NCI-H2171 (cell line): ENCODE results near the gene PIP4P1.
"Not testable (repeated sequence)": the region's sequence is repeated elsewhere in the genome, so short reads cannot be mapped to it uniquely, and the experiment has no call there.

Source experiments
- DNase-seq: peaks from one replicate; lab custom pipeline; 2025; lab: John Stamatoyannopoulos, UW

The PIP4P1 gene

DNA sequence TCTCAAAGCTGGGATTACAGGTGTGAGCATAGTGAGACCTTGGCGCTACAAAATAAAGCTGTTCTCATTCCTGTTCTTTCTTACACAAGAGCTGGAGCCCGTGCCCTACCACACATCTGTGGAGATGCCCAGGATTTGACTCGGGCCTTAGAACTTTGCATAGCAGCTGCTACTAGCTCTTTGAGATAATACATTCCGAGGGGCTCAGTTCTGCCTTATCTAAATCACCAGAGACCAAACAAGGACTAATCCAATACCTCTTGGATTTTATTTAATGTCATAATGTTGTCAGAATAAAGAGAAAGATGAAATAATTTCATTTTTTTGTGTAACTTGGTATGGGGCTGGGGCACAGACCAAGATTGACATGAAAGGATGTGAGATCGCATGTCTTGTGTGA lies 15.5 kb upstream of the PIP4P1 start:
- DNase-seq: no peak

DNA sequence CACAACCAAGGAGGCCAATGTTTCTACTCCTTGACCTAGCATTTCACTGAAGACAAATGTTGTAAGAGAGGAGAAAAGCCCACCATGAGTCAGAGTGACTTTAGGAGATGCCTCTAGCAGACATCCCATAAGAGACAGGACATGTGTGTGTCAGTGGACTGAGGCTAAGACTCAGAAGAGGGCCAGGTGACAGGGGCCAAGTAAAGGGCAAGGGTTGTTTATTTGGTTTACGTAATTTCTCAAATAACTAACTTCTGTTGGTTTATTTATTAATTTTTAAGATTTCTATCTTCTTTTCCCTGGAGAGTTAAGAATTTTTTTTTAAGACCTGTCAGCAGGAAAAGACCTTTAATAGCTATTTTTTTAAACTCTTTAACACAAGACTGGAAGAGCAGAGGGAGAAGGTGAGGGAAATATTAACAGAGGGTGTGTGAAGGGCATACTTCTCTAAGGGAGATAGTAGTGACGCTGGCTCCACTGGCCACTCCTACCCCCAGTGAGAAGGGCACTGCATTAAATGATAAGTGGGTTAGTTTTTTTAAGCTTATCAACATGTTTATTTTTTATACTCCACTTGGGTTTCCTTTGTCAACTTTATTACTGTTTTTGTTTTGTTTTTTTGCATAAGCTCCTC lies 11.4 kb upstream of the PIP4P1 start:
- no peak for DNase-seq

DNA sequence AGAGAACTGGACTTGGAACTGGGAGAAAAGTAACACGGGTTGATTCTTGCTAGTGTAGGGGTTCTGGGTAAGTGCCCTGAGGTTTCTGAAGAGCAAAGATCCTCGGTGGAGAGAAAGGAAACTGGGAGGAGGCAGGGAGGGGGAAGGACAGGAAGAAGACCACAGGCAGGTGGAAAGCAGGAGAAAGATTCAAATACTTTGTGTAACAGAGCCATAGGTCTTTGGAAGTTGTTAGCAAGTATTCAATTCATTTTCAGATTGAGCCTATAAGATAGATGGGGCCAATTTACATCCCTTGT lies 9.3 kb upstream of the PIP4P1 start:
- DNase-seq: no peak

DNA sequence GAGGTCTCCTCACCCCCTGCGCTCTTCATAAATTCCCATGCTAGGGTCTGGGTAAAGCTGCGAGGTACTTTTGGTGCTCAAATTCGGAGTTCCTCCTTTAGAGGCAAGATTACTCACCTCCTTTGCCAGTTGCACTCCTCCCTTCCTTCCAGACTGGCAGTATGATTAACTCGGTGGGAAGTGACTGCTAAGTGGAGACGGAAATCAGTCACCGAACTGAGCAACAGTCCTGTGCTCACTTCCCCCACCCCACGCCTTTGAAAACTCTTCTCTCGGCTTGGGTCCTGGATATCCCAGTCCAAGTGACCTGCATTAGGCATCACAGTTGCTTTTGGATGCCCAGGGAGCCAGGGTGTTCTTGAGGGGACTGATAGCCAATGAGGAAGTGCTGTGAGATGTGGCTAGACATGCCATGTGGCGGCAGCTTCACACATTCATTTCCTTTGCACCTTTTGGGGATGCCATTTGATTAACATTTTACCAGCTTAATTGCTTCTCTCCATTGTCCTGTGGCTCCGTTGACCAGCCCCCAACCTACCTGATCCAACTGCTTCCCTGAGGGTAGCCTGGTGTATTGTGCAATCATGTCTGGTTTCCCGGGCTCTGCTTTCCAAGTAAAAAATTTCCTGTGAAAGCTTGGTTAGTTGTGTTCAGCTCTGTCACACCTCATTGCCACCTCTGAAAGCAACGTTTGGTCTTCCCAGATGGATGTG lies 8.8 kb upstream of the PIP4P1 start:
- DNase-seq: peak; percentile 50

DNA sequence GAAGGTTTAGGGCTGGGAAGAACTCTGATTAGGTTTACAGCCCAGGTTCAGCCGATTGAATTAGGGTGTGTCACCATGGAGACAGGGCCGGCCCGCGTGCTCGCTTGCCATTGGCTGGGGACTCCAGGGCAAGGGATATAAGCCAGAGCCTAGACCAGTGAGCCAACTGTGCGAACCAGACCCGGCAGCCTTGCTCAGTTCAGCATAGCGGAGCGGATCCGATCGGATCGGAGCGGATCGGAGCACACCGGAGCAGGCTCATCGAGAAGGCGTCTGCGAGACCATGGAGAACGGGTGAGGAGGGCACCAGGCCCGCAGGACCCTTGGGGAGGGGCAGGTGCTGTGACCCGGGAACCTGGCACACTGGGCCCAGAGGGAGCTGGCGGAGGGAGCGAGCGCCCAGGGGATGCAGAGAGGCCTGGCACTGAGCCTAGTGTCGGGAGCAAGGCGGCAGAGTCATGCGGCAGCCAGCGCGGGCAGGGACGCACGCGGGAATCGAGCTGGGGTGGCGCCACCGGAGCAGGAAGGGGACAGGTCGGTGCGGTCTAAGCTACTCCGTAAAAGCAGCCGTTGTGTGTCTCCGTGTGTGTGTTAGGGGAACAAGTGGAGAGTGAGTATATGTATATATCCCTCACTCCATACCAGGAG lies 8.1 kb upstream of the PIP4P1 start, which contains the start of gene PNP:
TSS of gene PNP (plus strand) at position 165 of the 648 bp plus-strand sequence. CDS start at position 284, 119 bp downstream.
- peak; percentile 98 for DNase-seq

DNA sequence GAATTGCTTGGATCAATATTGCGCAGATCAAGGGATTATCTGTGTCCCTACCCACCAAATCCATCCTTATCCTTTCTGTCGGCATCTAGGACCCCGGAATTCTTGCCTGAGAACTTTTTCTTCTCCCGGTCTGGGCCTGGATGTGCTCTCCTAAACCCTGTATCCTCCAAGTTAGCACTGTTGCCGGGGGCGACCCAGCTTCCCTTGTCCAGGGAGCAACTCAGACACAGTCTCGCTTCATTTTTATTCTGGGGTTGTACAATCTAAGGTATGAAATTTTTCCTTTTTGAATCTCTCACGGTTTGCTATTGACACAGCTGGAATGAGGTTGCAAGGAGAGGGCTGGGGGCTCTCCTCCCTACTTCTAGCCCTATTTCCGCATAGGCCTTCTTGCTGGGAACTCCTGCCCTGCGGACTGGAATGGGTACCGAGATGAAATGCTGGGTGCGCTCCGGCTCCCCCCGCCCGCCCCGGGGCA lies 7.6 kb upstream of the PIP4P1 start:
- no peak for DNase-seq

DNA sequence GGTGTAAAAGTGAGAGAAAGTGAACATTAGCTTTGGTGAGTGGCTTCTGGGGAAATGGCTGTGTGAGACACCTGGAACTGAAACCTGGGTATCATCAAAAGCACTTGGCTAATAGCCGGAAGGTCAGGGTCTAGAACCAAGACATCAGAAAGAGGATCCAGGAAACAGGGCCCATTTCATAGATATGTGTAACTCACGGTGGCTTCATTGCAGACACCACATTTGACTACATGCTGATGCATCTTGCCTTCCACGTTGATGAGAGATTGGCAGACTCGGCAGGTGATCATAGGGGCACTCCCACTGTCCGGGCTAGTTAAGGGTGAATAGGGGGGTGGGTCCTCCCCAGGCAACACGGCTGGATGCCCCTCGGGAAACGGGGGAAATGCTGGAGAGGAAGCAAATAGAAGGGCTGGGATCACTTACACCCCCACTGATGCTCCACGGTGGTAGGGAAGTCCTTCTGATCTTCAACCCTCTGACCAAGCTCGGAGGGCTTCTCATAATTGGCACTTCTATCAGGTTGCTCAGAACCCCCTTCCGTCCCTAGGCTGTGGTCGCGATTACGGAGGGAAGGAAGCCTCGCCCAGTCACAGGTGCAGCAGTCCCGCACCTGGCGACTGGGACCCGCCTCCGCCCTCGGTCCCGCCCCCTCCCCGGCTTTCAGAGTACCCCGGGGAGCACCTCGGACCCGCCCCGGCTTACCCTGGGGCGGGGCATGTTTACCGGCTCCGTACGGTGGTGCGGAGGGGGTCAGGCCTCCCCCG lies 593 bp downstream of the PIP4P1 start:
- peak; percentile 77 for DNase-seq

DNA sequence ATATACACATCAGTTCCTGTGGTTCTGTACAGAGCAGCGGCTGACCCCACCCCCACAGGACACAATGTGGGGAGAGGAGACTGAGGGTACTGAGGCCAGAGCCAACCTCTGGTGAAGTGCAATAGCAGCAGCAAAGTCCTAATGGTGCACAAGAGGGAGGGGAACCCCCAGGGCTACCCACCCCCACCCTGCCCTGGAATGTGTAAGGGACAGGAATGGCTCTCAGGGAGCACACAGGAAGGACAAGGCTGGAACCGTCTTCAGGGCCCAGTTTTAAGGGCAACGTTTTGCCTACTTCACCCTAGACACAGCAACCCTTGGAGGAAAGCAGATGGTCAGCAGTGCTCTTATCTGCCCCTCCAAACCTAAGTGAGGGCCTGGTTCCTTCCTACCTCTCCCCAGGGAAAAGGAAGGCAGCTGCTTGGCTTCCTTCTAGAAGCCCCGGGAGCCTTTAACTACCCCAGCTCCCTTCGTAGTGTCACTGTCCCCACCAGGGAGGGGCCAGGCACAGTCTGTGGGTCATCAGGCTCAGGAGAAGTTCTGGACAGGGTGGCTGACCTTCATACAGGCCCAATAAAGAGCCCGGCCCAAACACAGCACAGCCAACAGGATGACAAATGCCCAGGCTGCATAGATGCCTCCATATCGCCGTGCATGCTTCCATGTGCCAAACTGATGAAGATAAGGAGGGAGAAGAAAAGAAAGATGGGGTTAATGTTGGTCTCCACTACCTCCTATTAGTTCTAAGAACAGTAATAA lies 3.0 kb downstream of the PIP4P1 start:
- no peak for DNase-seq

DNA sequence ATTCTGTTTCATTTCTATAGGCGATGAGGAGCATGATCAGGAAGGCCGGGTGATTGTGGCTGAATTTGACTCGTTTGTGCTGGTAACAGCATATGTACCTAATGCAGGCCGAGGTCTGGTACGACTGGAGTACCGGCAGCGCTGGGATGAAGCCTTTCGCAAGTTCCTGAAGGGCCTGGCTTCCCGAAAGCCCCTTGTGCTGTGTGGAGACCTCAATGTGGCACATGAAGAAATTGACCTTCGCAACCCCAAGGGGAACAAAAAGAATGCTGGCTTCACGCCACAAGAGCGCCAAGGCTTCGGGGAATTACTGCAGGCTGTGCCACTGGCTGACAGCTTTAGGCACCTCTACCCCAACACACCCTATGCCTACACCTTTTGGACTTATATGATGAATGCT lies 4.3 kb downstream of the PIP4P1 start:
- no peak for DNase-seq

DNA sequence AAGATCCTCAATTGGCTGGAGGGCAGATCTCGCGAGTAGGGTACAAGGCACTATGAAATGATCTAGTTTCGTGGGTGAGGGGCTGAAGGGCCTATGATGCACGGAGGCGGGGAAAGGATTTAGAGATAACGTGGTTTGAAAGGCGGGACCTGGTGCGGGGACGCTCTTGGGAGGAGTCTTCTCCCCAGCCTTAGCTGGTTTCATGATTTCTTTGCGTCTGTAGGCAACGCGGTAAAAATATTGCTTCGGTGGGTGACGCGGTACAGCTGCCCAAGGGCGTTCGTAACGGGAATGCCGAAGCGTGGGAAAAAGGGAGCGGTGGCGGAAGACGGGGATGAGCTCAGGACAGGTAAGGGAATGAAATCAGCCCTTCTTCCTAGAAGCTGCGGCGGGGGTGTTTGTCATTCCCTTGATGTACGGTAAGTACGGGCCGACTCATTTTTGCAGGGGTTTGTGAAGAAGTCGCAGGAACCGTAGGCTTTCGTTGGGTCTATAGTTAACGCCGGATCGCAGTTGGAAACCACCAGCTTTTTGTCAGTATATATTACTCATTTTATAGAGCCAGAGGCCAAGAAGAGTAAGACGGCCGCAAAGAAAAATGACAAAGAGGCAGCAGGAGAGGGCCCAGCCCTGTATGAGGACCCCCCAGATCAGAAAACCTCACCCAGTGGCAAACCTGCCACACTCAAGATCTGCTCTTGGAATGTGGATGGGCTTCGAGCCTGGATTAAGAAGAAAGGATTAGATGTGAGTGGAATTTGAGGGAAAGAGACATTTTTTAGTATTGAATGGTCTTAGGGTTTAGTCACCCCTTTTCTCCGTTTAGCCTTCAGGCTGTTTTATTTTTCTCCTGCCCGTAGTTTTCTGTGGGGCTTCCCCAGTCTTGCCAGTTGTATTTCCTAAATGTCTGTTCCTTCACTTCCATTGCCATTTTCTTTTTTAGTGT lies 5.6 kb downstream of the PIP4P1 start:
- DNase-seq: peak; percentile 99

DNA sequence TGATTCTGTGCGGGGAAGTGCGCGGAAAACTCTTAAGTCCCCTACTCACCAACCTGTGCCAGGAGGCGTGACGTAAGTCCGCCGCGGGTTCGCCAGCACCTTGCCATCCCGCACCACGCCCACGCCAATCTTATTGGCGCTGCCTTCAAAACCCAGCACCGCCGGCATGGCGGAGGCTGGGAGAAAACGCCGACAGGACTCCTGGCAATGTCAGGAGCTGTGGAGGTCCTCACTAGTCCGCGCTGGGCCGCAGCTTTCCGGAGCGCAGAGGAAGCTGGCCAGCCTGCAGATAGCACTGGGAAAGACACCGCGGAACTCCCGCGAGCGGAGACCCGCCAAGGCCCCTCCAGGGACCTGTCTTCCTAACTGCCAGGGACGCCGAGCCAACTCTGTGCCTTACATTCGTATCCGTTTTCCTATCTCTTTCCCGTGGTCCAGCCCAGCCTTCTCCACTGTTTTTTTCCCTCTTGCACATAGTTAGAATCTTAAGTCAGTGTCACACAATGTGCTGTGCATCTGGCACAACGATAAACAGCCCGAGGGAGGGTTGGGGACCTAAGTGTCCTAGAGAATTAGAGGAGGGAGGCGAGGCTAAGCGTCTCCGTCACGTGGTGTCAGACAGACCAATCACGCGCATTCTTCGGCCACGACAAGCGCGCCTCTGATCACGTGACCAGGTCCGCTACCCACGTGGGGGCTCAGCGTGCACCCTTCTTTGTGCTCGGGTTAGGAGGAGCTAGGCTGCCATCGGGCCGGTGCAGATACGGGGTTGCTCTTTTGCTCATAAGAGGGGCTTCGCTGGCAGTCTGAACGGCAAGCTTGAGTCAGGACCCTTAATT lies 6.5 kb downstream of the PIP4P1 start, which contains the start of the genes APEX1 and OSGEP:
TSS of gene APEX1 (plus strand) at position 711 of the 839 bp plus-strand sequence. CDS start 420 bp downstream, outside the sequence.
TSS of gene OSGEP (minus strand) at position 297 of the 839 bp plus-strand sequence. CDS start at position 168, 129 bp downstream.
- peak; percentile 100 for DNase-seq

DNA sequence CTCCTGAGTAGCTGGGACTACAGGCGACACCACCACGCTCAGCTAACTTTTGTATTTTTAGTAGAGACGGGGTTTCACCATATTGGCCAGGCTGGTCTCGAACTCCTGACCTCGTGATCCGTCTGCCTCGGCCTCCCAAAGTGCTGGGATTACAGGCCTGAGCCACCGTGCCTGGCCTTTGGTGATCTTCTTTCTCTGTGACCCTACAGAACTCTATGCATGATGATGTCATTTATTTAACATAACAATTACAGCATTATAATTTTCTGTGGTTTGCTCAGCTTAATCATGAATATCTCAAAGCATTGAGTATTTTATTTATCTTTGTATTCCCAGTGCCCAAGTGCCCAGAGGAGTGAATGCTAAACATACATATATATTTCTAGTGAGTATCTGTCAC lies 8.4 kb downstream of the PIP4P1 start:
- not testable (repeated sequence) for DNase-seq

DNA sequence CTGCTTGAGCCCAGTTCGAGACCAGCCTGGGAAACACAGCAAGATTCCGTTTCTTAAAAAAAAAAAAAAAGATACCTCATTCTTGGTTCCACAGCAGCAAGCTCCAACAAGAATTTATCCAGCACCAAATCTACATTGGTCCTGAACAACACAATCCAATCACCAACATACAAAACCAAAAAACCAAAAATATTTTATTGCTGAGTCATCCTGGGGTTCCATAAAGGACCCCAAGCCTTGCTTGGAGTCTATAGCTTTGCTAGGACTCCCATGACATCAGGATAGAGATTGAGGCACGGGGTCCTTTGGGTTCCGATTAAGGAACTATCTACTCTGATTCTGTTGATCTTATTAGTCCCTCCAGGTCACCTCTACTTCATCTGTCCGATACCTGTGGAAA lies 14.3 kb downstream of the PIP4P1 start:
- no peak for DNase-seq

DNA sequence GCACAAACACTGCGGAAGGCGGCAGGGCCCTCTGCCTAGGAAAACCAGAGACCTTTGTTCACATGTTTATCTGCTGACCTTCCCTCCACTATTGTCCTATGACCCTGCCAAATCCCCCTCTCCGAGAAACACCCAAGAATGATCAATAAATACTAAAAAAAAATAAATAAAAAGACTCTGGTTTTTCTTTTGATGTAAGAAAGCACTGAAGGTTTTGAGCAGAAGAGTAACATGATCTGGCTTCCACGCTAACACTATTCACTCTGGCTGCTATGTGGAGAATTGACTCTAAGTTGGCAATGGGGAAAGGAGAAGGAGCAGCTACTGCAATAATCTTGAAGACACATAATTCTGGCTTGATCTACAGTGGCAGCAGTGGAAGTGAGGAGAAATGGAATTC lies 17.6 kb downstream of the PIP4P1 start:
- DNase-seq: not testable (repeated sequence)

DNA sequence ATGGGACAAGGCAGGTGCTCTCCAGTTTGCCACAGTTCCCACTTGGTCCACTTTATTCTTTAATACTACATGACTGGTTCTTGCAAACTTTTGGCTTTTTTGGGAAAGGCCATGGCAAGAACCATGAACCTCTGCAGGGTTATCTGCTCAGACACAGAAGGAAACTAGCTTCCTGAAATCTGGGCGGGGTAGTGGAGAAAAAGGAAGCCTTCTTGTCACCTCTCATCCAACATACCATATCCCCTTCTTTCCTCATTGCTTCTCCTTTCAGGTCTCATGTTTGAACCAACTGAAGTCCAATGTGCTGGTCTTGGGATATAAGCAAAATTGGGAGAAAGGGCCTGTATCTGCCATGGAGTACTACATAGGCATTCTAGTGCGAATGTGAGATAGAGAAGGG lies 19.8 kb downstream of the PIP4P1 start:
- DNase-seq: no peak

DNA sequence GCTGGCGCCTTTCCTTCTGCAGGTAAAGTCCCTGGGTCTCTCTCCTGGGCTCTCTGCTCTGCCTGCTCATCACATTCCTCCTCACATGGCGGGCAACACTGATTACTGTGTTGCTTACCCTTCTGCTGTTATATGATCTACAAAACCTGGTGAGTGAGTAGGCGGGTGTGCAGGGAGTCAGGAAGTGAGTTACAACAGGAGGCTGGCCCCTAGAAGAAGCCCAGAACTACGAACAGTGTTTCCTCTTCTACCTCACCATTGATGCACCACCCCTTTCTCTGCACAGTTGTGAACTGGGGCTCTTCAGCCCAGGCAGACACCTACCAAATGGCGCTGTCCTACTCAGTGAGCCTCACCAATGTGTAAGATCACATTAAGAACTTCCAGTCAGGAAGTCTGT lies 20.4 kb downstream of the PIP4P1 start:
- DNase-seq: no peak

DNA sequence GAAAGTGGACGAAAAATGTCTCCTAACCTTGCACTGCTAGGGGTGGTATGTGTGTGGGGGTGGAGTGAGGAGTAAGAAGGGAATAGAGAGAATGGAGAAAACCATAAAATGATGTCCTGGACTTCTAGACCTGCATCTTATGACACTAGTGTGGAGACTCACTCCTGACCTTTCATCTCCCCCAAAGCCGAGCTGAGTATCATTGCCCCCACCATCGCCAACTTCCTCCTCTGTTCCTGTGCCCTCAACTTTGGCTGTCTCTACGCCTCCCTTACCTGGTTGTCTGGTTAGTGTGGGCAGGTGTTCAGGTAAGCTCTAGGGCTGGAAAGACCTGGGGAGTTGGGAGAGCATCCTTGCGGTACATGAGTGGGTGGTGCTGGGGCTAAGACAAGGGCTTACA lies 20.8 kb downstream of the PIP4P1 start:
- no peak for DNase-seq

DNA sequence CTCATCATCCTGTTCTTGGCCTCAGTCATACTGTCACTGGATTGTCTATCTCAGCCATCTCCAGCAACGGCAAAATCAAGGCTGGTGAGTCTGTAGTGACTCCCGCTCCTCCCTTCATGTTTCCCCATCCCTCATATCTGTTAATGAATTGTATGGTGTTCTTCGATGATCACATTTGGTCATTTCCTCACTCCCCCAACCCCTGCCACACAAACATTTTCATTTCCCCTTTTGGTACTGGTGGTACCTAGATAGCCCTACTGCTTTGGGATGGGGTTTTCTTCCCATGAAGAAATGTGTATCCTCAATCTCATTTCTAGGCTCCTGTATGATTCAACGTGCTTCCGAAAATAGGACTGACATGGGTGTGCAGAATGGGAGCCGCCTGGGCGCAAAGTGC lies 22.6 kb downstream of the PIP4P1 start:
- no peak for DNase-seq

DNA sequence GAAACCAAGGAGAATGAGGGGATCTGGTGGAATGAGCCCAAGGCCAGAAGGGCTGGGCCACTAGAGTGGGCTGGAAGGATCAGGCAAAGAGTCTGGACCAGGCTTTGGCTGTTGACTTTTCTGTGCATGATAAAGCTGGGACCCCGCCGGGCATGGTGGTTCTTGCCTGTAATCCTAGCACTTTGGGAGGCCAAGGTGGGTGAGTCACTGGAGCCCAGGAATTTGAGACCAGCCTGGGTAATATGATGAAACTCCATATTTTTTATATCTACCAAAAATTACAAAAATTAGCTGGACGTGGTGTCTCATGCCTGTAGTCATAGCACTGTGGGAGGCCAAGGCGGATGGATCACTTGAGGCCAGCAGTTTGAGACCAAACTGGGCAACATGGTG lies 24.9 kb downstream of the PIP4P1 start:
- DNase-seq: no peak
